Measurements from ENCODE around the gene PDSS2.

DNA sequence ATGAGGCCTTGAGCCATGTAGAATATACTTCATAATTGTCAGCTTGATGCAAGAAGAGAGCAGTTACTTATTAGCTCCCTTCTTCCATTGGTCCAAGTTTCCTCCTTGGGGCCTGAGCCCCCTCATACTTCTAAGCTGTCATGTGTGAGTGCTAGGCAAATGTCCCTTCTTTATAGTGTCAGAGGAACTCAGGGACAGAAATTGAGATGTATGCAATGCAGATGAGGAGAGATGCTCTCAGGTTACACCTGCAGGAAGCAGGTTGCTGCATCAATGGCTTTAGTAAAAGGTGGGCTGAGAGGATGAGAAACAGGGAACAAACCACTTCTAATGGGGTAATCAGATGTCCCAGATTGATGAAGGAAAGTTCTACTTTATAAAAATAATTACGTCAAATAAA lies 6.7 kb upstream of the PDSS2 start:
- TF ChIP-seq, protein P1, sequence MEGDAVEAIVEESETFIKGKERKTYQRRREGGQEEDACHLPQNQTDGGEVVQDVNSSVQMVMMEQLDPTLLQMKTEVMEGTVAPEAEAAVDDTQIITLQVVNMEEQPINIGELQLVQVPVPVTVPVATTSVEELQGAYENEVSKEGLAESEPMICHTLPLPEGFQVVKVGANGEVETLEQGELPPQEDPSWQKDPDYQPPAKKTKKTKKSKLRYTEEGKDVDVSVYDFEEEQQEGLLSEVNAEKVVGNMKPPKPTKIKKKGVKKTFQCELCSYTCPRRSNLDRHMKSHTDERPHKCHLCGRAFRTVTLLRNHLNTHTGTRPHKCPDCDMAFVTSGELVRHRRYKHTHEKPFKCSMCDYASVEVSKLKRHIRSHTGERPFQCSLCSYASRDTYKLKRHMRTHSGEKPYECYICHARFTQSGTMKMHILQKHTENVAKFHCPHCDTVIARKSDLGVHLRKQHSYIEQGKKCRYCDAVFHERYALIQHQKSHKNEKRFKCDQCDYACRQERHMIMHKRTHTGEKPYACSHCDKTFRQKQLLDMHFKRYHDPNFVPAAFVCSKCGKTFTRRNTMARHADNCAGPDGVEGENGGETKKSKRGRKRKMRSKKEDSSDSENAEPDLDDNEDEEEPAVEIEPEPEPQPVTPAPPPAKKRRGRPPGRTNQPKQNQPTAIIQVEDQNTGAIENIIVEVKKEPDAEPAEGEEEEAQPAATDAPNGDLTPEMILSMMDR (optimal IDR thresholded peaks at IDR 0.05 in 1 of 3, IDR thresholded peaks at IDR 0.05 in 1 of 3, conservative IDR thresholded peaks at IDR 0.05 in 1 of 3; ENCODE audit: extremely low read depth in 1 of 3, insufficient read depth in 2 of 3, low read length in 3 of 3), result no peak
- no peak for TF ChIP-seq EZH2 (IDR thresholded peaks at IDR 0.05; ENCODE audit: low read length)

All from keratinocyte (primary cell).